KMS-11 (cell line): ENCODE data around the gene PTPRN2.

Experiments used
- H2AFZ ChIP-seq: fragments of 200-600 bp; sonication (generic); 2 replicates; pipeline ENCODE4 v1.6.1; 2016; ENCODE audit warnings: antibody characterized with exemption, mixed run types, low read depth
- H3K27ac ChIP-seq: fragments of 200-600 bp; sonication (generic); 2 replicates; pipeline ENCODE4 v1.6.1; 2016; ENCODE audit warnings: mild to moderate bottlenecking, mixed run types
- H3K27me3 ChIP-seq: fragments of 200-600 bp; sonication (generic); 2 replicates; pipeline ENCODE4 v1.6.1; 2017; ENCODE audit warnings: mild to moderate bottlenecking, low read depth, mixed run types, moderate library complexity; ENCODE audit not compliant: insufficient read depth
- H3K36me3 ChIP-seq: fragments of 200-600 bp; sonication (generic); 2 replicates; pipeline ENCODE4 v1.6.1; 2017; ENCODE audit warnings: mild to moderate bottlenecking, mixed run types; ENCODE audit not compliant: insufficient read depth
- H3K4me1 ChIP-seq: fragments of 200-600 bp; sonication (generic); 2 replicates; pipeline ENCODE4 v1.6.1; 2016; ENCODE audit warnings: mild to moderate bottlenecking, low read depth, mixed run types; ENCODE audit not compliant: poor library complexity, severe bottlenecking
- H3K4me2 ChIP-seq: fragments of 200-600 bp; sonication (generic); 2 replicates; pipeline ENCODE4 v1.7.0; 2016; ENCODE audit warnings: mild to moderate bottlenecking, mixed run types
- H3K4me3 ChIP-seq: fragments of 200-600 bp; sonication (generic); IDR thresholded peaks from 2 replicates; pipeline ENCODE4 v1.6.1; 2017; ENCODE audit warnings: low read depth, low read length, mixed read lengths; ENCODE audit not compliant: insufficient read depth
- H3K79me2 ChIP-seq: fragments of 200-600 bp; sonication (generic); 2 replicates; pipeline ENCODE4 v1.6.1; 2016; ENCODE audit warnings: low read depth, mixed run types; ENCODE audit not compliant: insufficient read depth
- H3K9ac ChIP-seq: fragments of 200-600 bp; sonication (generic); 2 replicates; pipeline ENCODE4 v1.6.1; 2016; ENCODE audit warnings: mild to moderate bottlenecking, mixed run types
- H4K20me1 ChIP-seq: fragments of 200-600 bp; sonication (generic); 2 replicates; pipeline ENCODE4 v1.6.1; 2016; ENCODE audit warnings: mild to moderate bottlenecking, mixed run types; ENCODE audit not compliant: insufficient read depth
- TF ChIP-seq, protein P1 (sequence below): fragments of 200-600 bp; sonication (generic); conservative IDR thresholded peaks from 2 replicates; pipeline ENCODE4 v1.6.1; 2017; ENCODE audit warnings: low read depth, mild to moderate bottlenecking, antibody characterized with exemption, low read length, moderate library complexity, mixed read lengths

PTPRN2 gene

DNA sequence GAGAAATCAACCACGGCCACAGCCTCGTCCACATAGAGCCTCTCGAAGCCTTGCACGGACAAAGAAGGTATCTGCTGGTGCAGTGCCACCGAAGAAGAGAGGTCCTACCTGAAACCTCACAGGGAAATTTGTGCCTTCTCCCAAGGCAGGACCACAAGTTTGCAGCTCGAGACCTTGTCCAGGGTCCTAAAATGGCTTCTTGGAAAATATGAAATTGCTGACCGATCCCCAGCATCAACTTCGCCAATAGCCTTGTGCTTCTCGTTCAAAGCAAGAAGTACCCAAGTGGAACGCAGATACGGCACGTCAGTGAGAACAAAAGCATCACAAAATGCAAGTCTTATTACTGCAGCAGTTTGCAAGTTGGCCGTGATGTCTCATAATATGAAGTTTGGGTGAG is 24.6 kb downstream of the PTPRN2 start:
- no peaks in the 10 kb centered on the region for H3K36me3 ChIP-seq
- no peak overlapping the region for H3K4me3 ChIP-seq
- H3K4me2 ChIP-seq: no peak overlapping the region
- H4K20me1 ChIP-seq: no peaks in the 10 kb centered on the region
- H3K79me2 ChIP-seq: no peaks in the 10 kb centered on the region
- no peaks in the 10 kb centered on the region for H3K4me1 ChIP-seq
- H3K27me3 ChIP-seq: peaks cover 67% of the 10 kb centered on the region; the same call in 1 of the 2 replicates
- H2AFZ ChIP-seq: no peak overlapping the region
- no peak overlapping the region for H3K9ac ChIP-seq
- no peak overlapping the region for H3K27ac ChIP-seq
- TF ChIP-seq, protein P1, sequence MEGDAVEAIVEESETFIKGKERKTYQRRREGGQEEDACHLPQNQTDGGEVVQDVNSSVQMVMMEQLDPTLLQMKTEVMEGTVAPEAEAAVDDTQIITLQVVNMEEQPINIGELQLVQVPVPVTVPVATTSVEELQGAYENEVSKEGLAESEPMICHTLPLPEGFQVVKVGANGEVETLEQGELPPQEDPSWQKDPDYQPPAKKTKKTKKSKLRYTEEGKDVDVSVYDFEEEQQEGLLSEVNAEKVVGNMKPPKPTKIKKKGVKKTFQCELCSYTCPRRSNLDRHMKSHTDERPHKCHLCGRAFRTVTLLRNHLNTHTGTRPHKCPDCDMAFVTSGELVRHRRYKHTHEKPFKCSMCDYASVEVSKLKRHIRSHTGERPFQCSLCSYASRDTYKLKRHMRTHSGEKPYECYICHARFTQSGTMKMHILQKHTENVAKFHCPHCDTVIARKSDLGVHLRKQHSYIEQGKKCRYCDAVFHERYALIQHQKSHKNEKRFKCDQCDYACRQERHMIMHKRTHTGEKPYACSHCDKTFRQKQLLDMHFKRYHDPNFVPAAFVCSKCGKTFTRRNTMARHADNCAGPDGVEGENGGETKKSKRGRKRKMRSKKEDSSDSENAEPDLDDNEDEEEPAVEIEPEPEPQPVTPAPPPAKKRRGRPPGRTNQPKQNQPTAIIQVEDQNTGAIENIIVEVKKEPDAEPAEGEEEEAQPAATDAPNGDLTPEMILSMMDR: no peak

DNA sequence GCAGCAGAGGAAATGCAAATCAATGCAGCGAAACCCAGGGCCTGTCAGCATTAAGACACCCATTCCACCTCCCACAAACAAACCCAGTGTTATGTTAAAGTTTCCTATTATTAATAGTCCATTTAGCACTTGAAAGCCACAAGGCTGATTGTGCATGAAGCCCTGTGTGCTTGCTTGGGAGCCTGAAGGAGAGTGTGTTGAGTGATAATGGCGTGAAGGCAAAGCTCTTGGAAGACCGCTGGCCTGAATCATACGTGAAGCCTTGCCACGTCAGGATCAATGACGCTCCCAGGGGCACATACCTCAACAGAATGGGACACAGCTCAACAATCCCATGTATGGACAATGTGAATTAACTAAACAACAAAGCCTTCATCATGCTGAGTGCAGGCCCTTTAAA is 25.1 kb downstream of the PTPRN2 start:
- no peaks in the 10 kb centered on the region for H3K79me2 ChIP-seq
- no peak overlapping the region for H3K9ac ChIP-seq
- no peaks in the 10 kb centered on the region for H4K20me1 ChIP-seq
- H3K4me3 ChIP-seq: no peak overlapping the region
- TF ChIP-seq, protein P1: no peak
- no peak overlapping the region for H3K4me2 ChIP-seq
- H3K4me1 ChIP-seq: no peaks in the 10 kb centered on the region
- H3K36me3 ChIP-seq: no peaks in the 10 kb centered on the region
- H2AFZ ChIP-seq: no peak overlapping the region
- H3K27me3 ChIP-seq: peaks cover 67% of the 10 kb centered on the region; the same call in 1 of the 2 replicates
- no peak overlapping the region for H3K27ac ChIP-seq

DNA sequence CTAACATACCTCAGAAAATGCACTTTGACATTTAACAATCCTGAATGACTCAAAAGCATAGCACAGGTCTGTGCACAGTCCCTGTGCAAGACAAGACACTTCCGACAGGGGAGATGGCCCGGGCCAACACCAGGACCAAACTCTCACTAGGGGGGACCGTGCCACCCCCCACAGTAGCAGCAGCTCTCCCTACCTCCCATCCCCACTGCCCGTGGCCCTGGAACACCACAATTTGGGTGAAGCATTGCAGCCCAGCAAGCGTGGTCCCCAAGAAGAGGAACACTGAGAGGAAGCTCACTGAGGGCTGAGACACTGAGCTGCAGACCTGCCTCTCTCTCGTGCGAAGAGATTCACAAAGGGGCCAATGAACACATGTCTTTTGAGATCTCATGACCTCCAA is 26.0 kb downstream of the PTPRN2 start:
- no peaks in the 10 kb centered on the region for H3K4me1 ChIP-seq
- H3K79me2 ChIP-seq: no peaks in the 10 kb centered on the region
- no peak overlapping the region for H3K4me2 ChIP-seq
- no peak overlapping the region for H3K27ac ChIP-seq
- H3K27me3 ChIP-seq: peaks cover 62% of the 10 kb centered on the region; the same call in 1 of the 2 replicates
- H3K36me3 ChIP-seq: no peaks in the 10 kb centered on the region
- H3K9ac ChIP-seq: no peak overlapping the region
- H3K4me3 ChIP-seq: no peak overlapping the region
- H2AFZ ChIP-seq: no peak overlapping the region
- TF ChIP-seq, protein P1: no peak
- H4K20me1 ChIP-seq: no peaks in the 10 kb centered on the region

DNA sequence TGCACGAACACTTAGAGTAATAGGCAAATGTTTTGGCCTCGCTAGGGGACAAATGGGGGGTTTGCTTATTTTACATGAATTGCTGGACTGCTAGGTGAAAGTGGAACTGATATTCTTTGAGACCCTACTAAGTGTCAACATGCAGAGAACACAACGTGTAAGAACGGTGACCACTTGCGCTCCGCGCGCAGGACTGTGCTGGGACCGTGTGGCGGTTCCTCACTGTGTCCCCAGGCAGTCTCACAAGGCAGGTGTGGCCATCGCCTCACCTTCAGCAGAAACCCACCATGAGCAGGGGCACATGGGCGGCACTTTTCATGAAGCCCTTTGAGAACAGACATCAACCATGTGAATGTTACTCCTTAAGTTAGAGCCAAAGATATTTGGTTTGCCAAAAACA is 27.2 kb downstream of the PTPRN2 start:
- peaks cover 51% of the 10 kb centered on the region; the same call in 1 of the 2 replicates for H3K27me3 ChIP-seq
- no peak overlapping the region for H3K9ac ChIP-seq
- TF ChIP-seq, protein P1: no peak
- no peaks in the 10 kb centered on the region for H3K79me2 ChIP-seq
- no peaks in the 10 kb centered on the region for H3K36me3 ChIP-seq
- H3K4me3 ChIP-seq: no peak overlapping the region
- no peak overlapping the region for H3K4me2 ChIP-seq
- no peaks in the 10 kb centered on the region for H4K20me1 ChIP-seq
- H3K4me1 ChIP-seq: no peaks in the 10 kb centered on the region
- H3K27ac ChIP-seq: no peak overlapping the region
- no peak overlapping the region for H2AFZ ChIP-seq

DNA sequence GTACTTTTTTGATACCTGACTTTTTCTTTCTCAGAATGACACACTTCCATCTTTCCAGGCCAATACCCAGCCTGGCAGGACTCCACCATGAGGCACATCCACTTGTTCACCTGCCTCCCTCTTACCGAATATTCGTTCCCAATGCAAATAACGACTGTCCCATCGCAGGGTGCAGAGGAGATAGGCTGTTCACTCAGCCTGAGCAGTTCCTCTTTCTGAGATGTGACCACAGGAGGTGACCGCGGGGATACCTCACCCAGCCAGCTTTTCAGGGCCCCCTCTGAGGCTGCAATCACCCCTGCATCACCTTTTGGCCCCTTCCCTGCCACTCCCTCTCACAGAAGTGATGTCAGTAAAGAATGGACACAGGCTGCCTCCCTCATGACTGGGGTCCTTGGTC is 28.3 kb downstream of the PTPRN2 start:
- Histone ChIP-seq H3K27me3 (peaks cover 43% of the 10 kb centered on the region; the same call in 1 of the 2 replicates), H3K79me2 (no peaks in the 10 kb centered on the region), H2AFZ (no peak overlapping the region), H3K4me2 (no peak overlapping the region), H3K4me1 (no peaks in the 10 kb centered on the region), H3K36me3 (no peaks in the 10 kb centered on the region), H3K4me3 (no peak overlapping the region), H4K20me1 (no peaks in the 10 kb centered on the region), H3K27ac (no peak overlapping the region), H3K9ac (no peak overlapping the region)
- TF ChIP-seq, protein P1: no peak
